ENCODE measurements around the gene MORN1. TPM values are rescaled to one million over a fixed set of nuclear protein-coding genes. Genes with fewer than 3 reads are reported as not detected.

MORN1 gene
- total RNA-seq, 4 donors from 2014 or later = 5.7 to 13.4 (median 8.5) TPM

DNA sequence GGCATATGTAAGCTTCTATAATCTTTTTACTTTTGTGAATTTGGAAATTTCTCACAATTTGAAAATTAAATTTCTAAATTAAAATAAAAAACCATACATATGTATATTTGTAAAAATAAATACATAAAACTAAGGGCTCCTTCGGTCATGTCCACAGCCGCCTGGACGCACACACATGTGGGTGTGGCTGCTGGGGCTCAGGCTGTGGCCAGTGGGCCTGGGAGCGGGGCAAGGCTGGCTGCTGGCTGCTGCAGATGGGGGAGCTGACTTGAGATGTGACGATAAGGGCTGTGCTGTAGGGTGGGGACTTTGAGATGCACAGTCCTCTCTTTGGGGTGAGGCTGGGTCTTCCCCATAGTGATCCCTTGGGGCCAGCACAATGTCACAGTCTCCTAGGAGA, 5.1 kb upstream of the MORN1 start:
- TF ChIP-seq POLR2A (IDR thresholded peaks at IDR 0.05) (no peak), POLR2AphosphoS5 (IDR thresholded peaks at IDR 0.05) (no peak), EP300 (IDR thresholded peaks at IDR 0.05) (no peak)
- TF ChIP-seq, protein P1, sequence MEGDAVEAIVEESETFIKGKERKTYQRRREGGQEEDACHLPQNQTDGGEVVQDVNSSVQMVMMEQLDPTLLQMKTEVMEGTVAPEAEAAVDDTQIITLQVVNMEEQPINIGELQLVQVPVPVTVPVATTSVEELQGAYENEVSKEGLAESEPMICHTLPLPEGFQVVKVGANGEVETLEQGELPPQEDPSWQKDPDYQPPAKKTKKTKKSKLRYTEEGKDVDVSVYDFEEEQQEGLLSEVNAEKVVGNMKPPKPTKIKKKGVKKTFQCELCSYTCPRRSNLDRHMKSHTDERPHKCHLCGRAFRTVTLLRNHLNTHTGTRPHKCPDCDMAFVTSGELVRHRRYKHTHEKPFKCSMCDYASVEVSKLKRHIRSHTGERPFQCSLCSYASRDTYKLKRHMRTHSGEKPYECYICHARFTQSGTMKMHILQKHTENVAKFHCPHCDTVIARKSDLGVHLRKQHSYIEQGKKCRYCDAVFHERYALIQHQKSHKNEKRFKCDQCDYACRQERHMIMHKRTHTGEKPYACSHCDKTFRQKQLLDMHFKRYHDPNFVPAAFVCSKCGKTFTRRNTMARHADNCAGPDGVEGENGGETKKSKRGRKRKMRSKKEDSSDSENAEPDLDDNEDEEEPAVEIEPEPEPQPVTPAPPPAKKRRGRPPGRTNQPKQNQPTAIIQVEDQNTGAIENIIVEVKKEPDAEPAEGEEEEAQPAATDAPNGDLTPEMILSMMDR (IDR thresholded peaks at IDR 0.05) = no peak
- peaks cover 59% of the 10 kb centered on the region for H3K4me1 ChIP-seq

DNA sequence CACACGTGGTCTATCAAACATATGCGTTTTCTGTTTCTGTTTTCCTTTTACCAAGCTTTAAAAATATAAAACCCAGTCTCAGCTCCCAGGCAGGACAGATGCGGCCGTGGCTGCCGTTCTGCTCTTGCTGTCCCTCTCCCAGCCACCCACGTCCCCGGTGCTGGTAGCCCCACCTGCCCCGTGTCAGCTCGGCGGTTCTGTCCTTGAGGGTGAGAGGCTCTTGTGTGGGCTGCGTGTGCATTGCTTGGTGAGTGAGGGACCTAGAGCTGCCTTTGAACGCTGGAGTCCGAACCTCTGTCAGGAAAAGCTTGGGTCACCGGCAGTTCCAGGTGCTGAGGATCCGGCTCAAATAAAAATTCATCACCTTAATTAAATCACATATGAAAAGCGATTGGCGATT, 4.7 kb upstream of the MORN1 start:
- Histone ChIP-seq H3K9me3 (no peaks in the 10 kb centered on the region), H3K27ac (no peak overlapping the region), H3K36me3 (peaks cover 62% of the 10 kb centered on the region), H3K27me3 (no peaks in the 10 kb centered on the region), H3K4me3 (no peak overlapping the region), H3K4me1 (peaks cover 59% of the 10 kb centered on the region)
- no peak for TF ChIP-seq POLR2AphosphoS5 (IDR thresholded peaks at IDR 0.05)
- WGBS = 86% methylated on average over 17 of the region's 17 CpGs
- no peak for DNase-seq (ENCODE audit: low spot score in 2 of 2)

More for the DNA sequence above, 5.1 kb upstream of the MORN1 start:
- Histone ChIP-seq H3K27ac (peak overlapping the region; percentile 27), H3K27me3 (no peaks in the 10 kb centered on the region), H3K36me3 (peaks cover 62% of the 10 kb centered on the region), H3K4me3 (no peak overlapping the region), H3K9me3 (no peaks in the 10 kb centered on the region)
- DNase-seq (ENCODE audit: low spot score in 2 of 2) = no peak
- WGBS = 80% methylated on average over 5 of the region's 5 CpGs

DNA sequence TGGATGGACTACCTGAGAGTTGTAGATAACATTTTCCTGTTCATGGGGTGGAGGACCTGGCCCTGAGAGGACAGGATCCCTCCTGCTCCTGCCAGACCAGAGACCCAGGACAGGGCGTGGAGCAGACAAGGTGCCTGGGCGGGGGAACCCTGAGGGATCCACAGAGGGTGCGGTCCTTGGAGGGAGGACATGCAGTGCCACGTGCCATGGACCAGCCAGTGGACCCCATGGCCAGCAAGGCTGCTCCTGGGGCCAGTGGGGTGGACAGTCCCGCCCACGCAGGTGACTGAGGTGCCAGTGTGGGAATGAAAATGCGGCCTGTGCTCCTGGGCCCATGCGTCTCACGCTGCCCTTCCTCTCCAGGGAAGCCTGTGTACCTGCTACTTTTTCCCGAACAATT, 3.9 kb upstream of the MORN1 start:
- no peak for DNase-seq (ENCODE audit: low spot score in 2 of 2)
- H3K4me1 ChIP-seq = peaks cover 67% of the 10 kb centered on the region
- peaks cover 54% of the 10 kb centered on the region for H3K36me3 ChIP-seq
- TF ChIP-seq POLR2A (IDR thresholded peaks at IDR 0.05) (no peak), POLR2AphosphoS5 (IDR thresholded peaks at IDR 0.05) (no peak), EP300 (IDR thresholded peaks at IDR 0.05) (no peak)
- TF ChIP-seq, protein P1 (IDR thresholded peaks at IDR 0.05) = no peak
- no peaks in the 10 kb centered on the region for H3K27me3 ChIP-seq
- H3K27ac ChIP-seq = no peak overlapping the region
- 85% methylated on average over 10 of the region's 10 CpGs for WGBS
- no peaks in the 10 kb centered on the region for H3K9me3 ChIP-seq
- H3K4me3 ChIP-seq = no peak overlapping the region

DNA sequence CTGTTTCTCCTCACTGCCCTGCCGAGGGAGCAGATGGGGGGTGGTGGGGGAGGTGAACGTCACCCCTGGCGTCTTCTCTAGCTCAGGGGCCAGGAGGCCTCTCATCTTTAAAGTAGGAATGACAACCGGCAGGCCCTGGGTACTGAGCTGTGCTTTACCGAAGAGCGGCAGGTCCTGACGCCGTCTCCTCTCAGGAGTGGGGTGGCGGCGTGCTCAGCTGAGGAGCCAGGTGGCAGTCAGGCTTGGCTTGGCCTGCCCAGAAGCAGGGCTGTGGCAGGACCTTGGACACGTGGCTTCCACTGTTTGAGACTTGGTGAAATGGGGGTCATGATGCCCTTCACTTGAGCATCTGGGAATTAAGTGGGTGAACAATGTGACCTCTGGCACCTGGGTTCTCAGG, 3.4 kb upstream of the MORN1 start:
- Histone ChIP-seq H3K27me3 (no peaks in the 10 kb centered on the region), H3K27ac (no peak overlapping the region), H3K36me3 (peaks cover 49% of the 10 kb centered on the region), H3K4me3 (no peak overlapping the region), H3K9me3 (no peaks in the 10 kb centered on the region), H3K4me1 (peaks cover 71% of the 10 kb centered on the region)
- no peak for TF ChIP-seq POLR2AphosphoS5 (IDR thresholded peaks at IDR 0.05)
- TF ChIP-seq POLR2A (IDR thresholded peaks at IDR 0.05) = no peak
- no peak for TF ChIP-seq EP300 (IDR thresholded peaks at IDR 0.05)
- TF ChIP-seq, protein P1 (IDR thresholded peaks at IDR 0.05) = no peak
- DNase-seq (ENCODE audit: low spot score in 2 of 2) = no peak
- WGBS = 68% methylated on average over 7 of the region's 11 CpGs

DNA sequence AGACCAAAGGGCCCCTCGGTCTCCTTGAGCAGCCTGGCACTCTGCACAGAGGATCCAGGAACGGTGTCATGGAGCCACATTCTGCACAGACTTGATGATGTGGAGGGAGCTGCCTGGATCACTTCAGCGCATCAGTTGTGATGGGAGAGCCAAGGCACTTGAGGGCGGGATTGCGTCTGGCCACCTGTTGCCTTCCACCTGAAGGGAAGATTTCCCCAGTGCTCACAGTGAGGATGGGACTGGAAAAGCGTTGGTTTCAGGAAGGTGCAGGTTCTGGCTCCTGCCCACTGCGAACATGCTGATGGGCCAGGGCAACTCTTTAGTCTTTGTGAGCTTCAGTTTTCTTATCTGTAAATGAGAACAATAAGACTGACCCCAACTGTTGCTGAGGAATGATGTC, 2.9 kb upstream of the MORN1 start:
- H3K9me3 ChIP-seq = no peaks in the 10 kb centered on the region
- H3K27me3 ChIP-seq = no peaks in the 10 kb centered on the region
- 81% methylated on average over 7 of the region's 7 CpGs for WGBS
- H3K27ac ChIP-seq = no peak overlapping the region
- no peak overlapping the region for H3K4me3 ChIP-seq
- H3K4me1 ChIP-seq = peaks cover 70% of the 10 kb centered on the region
- H3K36me3 ChIP-seq = peaks cover 44% of the 10 kb centered on the region
- no peak for TF ChIP-seq POLR2A (IDR thresholded peaks at IDR 0.05)
- no peak for TF ChIP-seq EP300 (IDR thresholded peaks at IDR 0.05)
- TF ChIP-seq POLR2AphosphoS5 (IDR thresholded peaks at IDR 0.05) = no peak
- TF ChIP-seq, protein P1 (IDR thresholded peaks at IDR 0.05) = no peak
- no peak for DNase-seq (ENCODE audit: low spot score in 2 of 2)

DNA sequence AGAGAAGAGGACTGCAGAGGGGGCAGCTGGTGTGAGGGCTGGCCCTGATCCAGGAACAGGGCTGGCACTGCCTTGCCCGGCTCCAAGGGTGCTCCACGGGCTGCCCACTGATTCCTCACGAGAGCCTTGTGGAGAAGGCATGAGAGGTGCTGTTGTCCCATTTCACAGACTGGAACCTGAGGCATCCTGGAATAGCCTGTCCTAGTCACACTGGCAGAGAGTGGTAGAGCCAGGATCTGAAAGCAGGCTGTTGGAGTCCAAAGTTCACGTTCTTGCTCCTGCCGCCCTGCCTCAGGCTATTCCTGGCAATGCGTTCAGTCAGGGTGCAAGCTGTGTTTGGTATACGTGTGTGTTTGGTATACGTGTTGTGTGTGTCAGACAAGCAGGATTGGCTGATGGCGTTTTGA, 2.1 kb upstream of the MORN1 start:
- no peaks in the 10 kb centered on the region for H3K9me3 ChIP-seq
- TF ChIP-seq POLR2A (IDR thresholded peaks at IDR 0.05) (no peak), EP300 (IDR thresholded peaks at IDR 0.05) (no peak), POLR2AphosphoS5 (IDR thresholded peaks at IDR 0.05) (no peak)
- TF ChIP-seq, protein P1 (IDR thresholded peaks at IDR 0.05) = no peak
- DNase-seq (ENCODE audit: low spot score in 2 of 2) = no peak
- peaks cover 63% of the 10 kb centered on the region for H3K4me1 ChIP-seq
- H3K27ac ChIP-seq = no peak overlapping the region
- H3K27me3 ChIP-seq = no peaks in the 10 kb centered on the region
- 71% methylated on average over 9 of the region's 9 CpGs for WGBS
- H3K4me3 ChIP-seq = no peak overlapping the region
- H3K36me3 ChIP-seq = peaks cover 37% of the 10 kb centered on the region
